Measurements from ENCODE around the gene BORCS6.
A peak's percentile ranks its signal among the peaks of the same experiment; 100 is the strongest.
"Not testable (repeated sequence)": the region's sequence is repeated elsewhere in the genome, so short reads cannot be mapped to it uniquely, and the experiment has no call there.

Gene BORCS6

DNA sequence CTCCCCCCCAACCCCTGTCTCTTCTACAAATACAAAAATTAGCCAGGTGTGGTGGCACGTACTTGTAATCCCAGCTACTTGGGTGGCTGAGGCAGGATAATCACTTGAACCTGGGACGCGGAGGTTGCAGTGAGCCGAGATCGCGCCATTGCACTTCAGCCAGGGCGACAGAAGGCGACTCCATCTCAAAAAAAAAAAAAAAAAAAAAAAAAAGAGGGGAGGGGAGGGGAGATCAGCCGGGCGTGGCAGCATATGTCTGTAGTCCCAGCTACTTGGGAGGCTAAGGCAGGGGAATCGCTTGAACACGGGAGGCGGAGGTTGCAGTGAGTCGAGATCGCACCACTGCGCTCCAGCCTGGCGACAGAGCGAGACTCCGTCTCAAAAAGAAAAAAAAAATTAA is 19.8 kb downstream of the BORCS6 start:
- DNase-seq = not testable (repeated sequence)

- no peak for DNase-seq
Observed at GRCh38 chr17:8167526-8167925, 22.5 kb downstream of the BORCS6 start.

- no peak for DNase-seq
Observed at GRCh38 chr17:8166731-8167130, 23.2 kb downstream of the BORCS6 start.

GRCh38 chr17:8164815-8165131 is 25.2 kb downstream of the BORCS6 start:
- DNase-seq = no peak

DNA sequence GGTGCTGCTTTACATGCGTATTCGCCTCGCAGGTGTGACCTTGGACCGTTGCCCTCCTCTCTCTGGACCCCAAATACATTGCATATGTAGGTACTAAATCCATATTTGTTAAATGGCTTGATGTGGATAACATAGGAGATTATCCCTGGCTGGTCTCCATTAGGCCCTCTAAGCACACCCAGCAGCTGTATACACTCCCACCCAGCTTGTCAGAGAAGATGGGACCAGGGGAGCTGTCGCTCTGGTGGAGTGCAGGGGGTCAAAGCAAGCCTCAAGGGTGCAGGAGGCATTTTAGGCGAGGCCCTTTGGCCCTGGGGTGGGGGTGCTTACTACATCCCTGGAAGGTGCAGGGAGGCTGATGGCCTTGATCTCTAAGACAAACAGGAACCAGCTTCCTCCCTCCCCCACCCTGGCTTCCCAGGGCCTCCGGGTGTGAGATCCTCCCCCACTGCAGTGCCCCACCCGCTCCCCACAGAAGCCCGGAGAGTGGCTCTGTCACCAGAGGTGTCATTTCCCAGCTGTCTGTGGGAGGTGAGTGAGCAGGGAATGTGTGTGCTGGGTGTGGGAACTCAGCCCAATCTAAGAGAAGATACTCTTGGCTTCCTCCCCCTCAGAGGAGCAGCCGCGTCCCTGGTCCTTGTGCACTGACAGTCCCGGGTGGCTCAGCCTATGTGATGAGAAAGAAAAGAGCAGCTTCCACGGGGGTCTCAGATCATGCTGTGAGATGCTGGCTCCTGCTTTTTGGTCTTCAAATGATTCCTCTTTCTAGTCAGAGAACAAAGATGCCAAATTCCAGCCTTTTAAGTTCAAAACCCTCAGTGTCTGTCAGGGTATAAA is 25.8 kb downstream of the BORCS6 start:
- DNase-seq = peak; percentile 78

- peak; percentile 72 for DNase-seq
Observed at GRCh38 chr17:8162997-8163977, 26.7 kb downstream of the BORCS6 start.

DNA sequence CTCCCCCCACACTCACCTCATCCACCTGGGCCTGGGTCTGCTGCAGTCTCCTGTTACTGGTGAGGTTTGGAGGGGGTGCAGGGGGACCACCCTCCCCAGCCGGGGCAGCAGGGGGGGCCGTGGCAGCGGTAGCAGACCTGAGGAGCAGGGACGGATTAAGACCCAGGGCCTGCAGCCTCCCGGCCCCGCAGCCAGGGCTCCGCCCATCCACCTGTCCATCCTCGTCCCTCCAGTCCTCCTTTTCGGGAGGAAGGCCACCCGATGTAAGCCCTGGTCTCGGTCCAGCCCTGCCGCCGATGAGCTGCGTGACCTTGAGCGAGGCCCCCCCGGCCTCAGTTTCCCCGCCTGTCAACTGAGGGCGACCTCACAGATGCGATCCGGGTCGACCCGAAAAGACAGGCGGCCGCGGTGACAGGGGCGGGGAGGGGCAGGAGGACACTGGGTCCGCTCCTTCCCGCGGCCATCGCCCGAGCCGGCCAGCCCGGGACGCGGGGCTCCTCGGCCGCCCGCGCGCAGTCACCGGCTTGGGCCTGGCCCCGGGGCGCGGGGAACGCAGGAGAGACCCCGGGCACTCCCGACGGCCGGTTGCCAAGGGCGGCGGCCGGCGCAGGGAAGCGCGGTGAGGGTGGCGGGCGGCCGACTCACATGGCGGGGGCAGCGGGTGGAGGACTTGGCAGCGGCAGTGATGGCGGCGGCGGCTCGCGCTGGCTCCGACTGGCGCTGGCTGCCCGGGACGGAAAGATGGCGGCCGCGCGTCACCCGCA is 27.6 kb downstream of the BORCS6 start, which contains the start of gene VAMP2:
VAMP2 (minus strand) TSS at position 716 of the 764 bp plus-strand sequence; CDS start at position 647, 69 bp downstream.
- peak; percentile 75 for DNase-seq

DNA sequence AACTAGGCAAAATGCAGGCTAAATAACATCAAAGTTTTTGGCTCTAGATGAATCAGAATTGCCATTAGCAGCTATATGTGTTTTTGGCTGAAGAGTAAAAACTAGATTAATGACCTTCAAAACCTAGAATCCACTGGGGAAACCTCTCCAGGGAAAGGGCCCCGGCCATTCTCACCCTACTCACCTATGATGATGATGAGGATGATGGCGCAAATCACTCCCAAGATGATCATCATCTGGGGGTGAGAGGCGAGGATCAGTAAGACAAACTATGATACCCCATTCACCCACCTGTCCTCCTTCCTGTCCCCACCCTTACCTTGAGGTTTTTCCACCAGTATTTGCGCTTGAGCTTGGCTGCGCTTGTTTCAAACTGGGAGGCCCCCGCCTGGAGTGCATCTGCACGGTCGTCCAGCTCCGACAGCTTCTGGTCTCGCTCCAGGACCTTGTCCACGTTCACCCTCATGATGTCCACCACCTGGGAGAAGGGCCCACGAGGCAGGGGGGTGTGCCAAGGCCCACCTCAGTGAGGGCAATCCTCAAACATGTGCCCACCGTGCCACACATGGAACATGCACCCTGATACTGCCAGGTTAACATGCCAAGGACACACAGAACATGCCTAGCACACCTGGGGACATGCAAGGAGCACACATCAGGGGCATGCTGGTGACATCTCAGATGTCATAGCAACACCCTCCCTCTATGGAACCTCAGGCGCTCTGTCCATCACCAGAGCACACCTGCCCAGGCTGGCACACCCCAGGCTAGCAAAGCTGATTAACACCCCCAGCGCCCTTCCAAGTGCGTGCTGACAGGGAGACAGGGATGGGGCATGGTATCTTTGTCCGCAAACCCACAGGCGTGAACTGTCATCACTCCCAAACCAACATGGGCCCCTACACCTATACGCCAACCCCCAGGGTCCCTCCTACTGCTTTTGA is 28.4 kb downstream of the BORCS6 start:
- no peak for DNase-seq

DNA sequence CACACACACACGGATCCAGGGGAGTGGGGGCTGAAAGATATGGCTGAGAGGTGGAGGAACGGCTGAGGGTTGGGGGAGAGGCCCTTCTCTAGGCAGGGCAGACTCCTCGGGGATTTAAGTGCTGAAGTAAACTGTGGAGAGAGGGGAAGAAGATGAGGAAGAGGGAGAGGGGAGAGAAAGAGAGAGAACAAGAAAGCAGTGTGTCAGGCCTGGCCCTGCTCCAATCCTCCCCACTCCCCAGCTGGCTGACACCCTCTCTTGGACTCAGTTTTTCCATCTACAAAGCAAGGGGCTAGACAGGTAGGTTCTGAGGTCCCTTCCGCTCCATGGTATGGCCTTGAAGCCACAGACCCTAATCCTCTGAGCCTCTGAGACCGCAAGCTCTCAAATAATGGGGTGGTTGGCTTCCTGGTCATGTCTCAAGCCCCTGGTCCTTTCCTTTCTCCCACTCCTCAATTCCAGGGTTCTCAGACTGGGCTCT is 29.2 kb downstream of the BORCS6 start:
- DNase-seq = no peak

GRCh38 chr17:8160224-8160577 is 29.8 kb downstream of the BORCS6 start:
- DNase-seq = no peak

- DNase-seq = no peak
Observed at GRCh38 chr17:8159459-8160223, 30.3 kb downstream of the BORCS6 start.

DNA sequence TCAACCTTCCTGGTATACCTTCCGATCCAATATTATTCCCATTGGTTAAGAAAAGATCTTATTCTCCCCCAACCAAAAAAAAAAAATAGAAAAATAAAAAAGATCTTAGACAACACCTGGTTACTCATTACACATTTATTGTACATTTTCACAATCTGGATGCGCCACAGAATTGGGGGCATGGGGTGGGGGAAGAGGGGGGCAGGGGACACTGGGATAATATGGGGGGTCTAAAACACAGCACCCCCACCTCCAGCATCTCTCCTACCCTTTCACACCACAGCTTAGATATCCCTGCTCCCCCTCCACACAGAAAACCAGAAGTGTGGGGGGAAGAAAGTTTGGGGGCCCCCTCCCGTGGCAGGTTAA is 31.0 kb downstream of the BORCS6 start:
- no peak for DNase-seq

DNA sequence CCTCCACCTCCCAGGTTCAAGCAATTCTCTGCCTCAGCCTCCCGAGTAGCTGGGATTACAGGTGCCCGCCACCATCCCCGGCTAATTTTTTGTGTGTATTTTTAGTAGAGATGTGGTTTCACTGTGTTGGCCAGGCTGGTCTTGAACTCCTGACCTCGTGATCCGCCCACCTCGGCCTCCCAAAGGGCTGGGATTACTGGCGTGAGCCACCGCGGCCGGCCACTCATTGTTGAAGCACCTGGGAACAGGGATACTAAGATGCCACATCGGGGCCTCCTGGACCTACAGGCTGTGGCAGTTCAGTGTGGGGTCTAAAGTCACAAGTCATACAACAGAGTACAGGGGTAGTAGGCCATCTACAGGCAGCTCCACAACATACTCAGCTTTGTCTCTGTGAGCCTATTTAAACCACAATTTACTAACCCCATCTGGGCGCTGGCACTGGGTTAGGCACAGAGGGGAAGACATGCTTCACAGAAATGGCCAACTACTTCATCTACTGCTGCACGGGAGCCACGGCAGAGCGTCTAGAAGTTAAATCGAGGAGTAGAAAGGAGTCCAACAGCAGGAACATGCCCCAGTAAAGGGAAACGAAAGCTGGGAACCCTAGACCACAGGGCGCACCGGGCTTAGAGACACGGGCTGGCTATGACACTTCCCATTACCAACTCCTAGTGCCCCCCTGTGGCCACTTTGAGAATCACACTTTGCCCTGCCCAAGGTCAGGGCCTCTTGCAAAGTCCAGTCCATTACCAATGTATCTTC is 31.5 kb downstream of the BORCS6 start:
- DNase-seq = peak; percentile 86

- DNase-seq = peak; percentile 100
Observed at GRCh38 chr17:8156246-8156992, 33.6 kb downstream of the BORCS6 start.

GRCh38 chr17:8155996-8156245 is 34.1 kb downstream of the BORCS6 start:
- DNase-seq = no peak

DNA sequence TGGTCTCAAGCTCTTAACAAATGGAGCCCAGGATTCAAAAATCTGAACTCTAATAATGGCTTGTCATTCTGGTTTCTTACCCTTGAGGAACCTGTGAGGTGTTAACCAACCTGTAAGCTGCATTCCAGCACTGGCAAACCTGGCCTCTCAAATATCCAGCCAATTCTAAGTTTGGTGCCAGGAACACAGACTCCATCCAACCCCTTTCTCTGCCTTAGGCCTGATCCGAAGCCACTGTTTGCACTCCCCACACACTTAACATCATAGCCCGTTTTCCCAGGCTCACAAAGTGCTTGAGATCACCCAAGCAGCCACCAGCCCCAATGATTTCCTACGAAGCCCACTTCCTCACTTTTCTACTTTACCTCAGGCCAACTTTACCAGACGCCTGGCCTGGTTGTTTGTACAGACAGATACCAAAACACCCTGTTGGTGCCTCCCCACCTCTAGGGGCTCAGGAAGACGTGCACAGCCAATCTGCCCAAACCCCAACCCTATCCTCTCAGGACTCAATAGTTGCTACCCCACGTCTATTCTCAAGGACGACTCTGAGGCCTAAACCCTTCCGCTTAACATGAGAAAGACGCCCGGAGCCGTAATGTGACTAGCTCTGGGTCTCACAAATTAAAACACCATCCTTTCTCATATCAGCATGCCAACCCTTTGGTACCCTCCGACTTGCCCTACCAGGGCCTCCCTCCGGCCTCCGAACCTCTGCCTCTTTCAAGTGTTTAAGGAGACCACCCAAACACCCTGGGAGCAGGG is 34.6 kb downstream of the BORCS6 start:
- DNase-seq = no peak

DNA sequence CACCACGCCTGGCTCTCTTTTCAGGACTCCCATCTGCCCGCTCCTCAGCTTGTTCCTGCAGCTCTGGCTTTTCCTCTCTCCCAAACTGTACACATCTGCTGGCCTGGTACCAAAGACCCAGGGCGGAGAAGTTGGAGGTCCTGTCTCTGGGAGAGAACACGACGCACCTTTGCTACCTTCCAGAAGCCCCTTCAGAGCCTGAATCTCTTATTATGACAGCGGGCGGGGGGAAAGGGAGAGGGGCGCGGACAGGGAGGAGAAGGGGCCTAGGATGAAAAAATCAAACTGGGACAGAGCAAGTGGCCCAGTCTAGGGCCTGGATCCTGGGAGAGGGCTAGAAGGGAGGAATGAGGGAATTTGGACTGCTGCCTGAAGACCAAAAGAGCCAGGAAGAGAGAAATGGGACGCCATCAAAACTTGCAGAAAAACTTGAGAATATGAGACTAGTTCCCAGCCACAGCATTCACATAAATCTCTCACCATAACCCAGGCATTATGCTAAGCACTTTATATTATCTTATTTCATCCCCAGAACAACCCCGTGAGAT is 35.3 kb downstream of the BORCS6 start:
- DNase-seq = no peak

- DNase-seq = peak; percentile 92
Observed at GRCh38 chr17:8153957-8154607, 35.9 kb downstream of the BORCS6 start.
